Muscle layer of duodenum (tissue), 2 donors: ENCODE results near the gene NEURL1B.

Experiments used
- H3K27ac ChIP-seq: one replicate; pipeline ENCODE4 v1.7.0; 2013; ENCODE audit warnings: mild to moderate bottlenecking, low read length
- H3K27me3 ChIP-seq: one replicate; pipeline ENCODE4 v1.7.0; 2013; ENCODE audit warnings: low read depth, mild to moderate bottlenecking, control low read depth, low read length
- H3K36me3 ChIP-seq, 2 donors: one replicate each; pipeline ENCODE4 v1.7.0; 2013; ENCODE audit warnings: low read length in 2 of 2, control low read depth in 1 of 2, mild to moderate bottlenecking in 1 of 2; ENCODE audit not compliant: insufficient read depth in 2 of 2, control insufficient read depth in 1 of 2
- H3K4me1 ChIP-seq, 2 donors: one replicate each; pipeline ENCODE4 v1.7.0; 2013; ENCODE audit warnings: low read length in 2 of 2, mild to moderate bottlenecking in 2 of 2, control low read depth in 1 of 2, moderate library complexity in 1 of 2; ENCODE audit not compliant: insufficient read depth in 2 of 2, control insufficient read depth in 1 of 2
- H3K4me3 ChIP-seq, 2 donors: one replicate each; pipeline ENCODE4 v1.7.0; 2013; ENCODE audit warnings: low read length in 2 of 2, low read depth in 1 of 2, mild to moderate bottlenecking in 1 of 2
- H3K9me3 ChIP-seq, 2 donors: one replicate each; pipeline ENCODE4 v1.7.0; 2013; ENCODE audit warnings: low read length in 2 of 2, control low read depth in 1 of 2, mild to moderate bottlenecking in 1 of 2; ENCODE audit not compliant: control insufficient read depth in 1 of 2
- donor health status: healthy.

Gene NEURL1B

DNA sequence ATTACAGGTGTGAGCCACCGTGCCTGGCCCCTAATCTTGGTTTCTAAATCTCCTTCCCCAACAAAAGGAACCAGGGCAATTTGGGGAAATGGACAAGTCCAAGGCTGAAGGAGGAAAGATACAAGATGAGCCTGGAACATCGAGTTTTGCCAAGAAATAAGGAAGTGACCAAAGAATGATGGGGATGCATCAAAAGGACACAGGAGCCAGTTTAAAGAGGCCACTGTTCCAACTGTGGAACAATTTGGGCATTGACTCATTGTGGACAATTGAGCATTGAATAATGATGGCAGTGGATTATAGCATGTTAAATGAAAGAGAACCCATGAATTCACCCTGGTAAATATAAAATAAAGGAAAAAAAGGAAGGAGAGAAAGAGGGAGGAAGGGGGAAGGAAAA lies 82.4 kb downstream of the NEURL1B start:
- no peaks in the 10 kb centered on the region for H3K36me3 ChIP-seq
- no peak overlapping the region for H3K27ac ChIP-seq
- H3K4me1 ChIP-seq = peaks cover 0 to 8% of the 10 kb centered on the region in 2 donors
- no peak overlapping the region for H3K4me3 ChIP-seq
- H3K9me3 ChIP-seq = no peaks in the 10 kb centered on the region
- H3K27me3 ChIP-seq = no peaks in the 10 kb centered on the region

DNA sequence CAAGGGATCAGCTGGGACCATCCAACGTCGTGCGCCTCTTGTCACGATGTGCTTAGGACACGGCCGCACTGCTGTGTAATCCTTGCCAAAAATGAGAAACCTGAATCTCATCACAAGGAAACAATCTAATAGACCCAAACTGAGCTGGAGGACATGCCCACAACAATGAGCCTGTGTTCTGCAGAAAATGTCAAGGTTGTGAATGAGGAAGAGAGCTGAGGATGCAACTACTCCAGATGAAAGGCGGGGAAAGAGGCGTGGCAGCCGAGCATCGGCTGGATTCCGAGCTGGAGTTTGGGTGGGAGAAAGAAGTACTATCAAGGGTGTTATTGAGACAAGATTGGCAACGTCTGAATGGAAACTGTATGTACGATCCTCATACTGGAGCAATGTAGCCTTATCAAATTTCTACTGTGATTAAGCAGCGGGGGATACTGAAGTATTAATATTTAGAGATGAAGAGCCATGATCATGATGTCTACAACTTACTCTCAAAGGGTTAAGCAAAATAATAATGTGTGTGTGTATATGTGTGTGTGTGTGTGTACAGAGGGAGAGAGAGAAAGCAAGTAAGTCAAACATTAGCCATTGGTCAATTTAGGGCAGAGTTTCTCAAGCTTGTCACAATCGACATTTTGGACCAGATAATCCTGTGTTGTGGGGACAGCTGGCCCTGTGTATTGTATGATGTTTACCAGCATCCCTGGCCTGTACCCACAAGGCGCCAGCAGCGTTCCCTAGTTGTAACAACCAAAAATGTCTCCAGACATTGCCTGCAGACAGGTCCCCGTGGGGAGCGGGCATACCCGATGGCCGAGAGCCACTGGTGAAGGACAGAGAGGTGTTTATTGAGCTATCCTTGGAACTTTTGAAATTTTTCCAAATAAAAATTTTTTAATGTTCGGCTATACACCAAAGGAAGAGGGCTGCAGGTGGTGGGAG lies 83.5 kb downstream of the NEURL1B start:
- no peaks in the 10 kb centered on the region for H3K9me3 ChIP-seq
- H3K4me3 ChIP-seq = no peak overlapping the region
- no peaks in the 10 kb centered on the region for H3K36me3 ChIP-seq
- no peak overlapping the region for H3K27ac ChIP-seq
- peaks cover 0 to 8% of the 10 kb centered on the region in 2 donors for H3K4me1 ChIP-seq
- no peaks in the 10 kb centered on the region for H3K27me3 ChIP-seq

DNA sequence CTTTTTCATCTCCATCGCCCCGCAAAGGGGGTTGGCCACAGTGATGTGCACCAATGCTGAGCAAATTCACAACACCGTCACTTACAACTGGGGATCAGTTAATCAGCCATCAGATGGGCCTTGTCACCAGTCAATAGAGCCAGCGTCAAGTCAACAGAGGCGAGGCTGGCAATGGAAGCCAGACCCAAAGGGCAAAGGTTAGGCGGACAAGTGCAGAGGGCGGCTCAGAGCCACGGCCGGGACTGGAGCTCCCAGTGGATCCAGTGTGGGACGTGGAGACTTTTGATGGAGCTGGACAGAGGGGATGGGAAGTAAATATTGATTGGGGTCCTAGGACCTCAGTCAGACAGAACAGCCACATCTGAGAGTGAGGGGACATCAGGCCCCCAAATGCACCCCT lies 84.2 kb downstream of the NEURL1B start:
- H3K27ac ChIP-seq = no peak overlapping the region
- H3K4me1 ChIP-seq = peaks cover 0 to 8% of the 10 kb centered on the region in 2 donors
- H3K36me3 ChIP-seq = no peaks in the 10 kb centered on the region
- H3K27me3 ChIP-seq = no peaks in the 10 kb centered on the region
- H3K4me3 ChIP-seq = no peak overlapping the region
- H3K9me3 ChIP-seq = no peaks in the 10 kb centered on the region

GRCh38 chr5:172725785-172726184 lies 84.7 kb downstream of the NEURL1B start:
- H3K4me3 ChIP-seq = no peak overlapping the region
- no peaks in the 10 kb centered on the region for H3K27me3 ChIP-seq
- H3K4me1 ChIP-seq = peaks cover 0 to 8% of the 10 kb centered on the region in 2 donors
- no peaks in the 10 kb centered on the region for H3K36me3 ChIP-seq
- no peak overlapping the region for H3K27ac ChIP-seq
- no peaks in the 10 kb centered on the region for H3K9me3 ChIP-seq

DNA sequence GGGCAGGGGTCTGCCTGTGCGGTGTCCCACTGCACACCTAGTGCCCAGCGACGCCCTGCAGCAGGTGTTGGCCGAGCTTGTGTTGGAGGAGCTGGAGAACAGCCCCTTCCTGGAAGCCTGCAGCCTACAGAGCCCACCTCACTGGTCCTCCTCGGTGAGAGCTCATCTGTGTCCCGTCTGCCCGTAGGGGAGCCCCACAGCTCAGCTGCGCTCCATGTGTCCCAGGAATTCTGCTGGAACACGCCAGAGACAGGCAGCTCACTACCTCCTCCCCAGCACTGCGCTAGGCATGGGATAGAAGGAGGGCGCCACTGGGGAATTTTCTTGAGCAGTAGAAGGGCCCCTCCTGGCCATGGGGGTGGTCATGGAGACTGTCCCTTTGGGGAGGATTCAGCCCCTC lies 85.9 kb downstream of the NEURL1B start:
- Histone ChIP-seq H3K4me3 (no peak overlapping the region), H3K27ac (no peak overlapping the region), H3K9me3 (no peaks in the 10 kb centered on the region), H3K4me1 (peaks cover 0 to 3% of the 10 kb centered on the region in 2 donors), H3K36me3 (no peaks in the 10 kb centered on the region), H3K27me3 (no peaks in the 10 kb centered on the region)

- H3K4me3 ChIP-seq = no peak overlapping the region
- peaks cover under 1 to 5% of the 10 kb centered on the region in 2 donors for H3K4me1 ChIP-seq
- no peaks in the 10 kb centered on the region for H3K36me3 ChIP-seq
- no peaks in the 10 kb centered on the region for H3K9me3 ChIP-seq
- H3K27ac ChIP-seq = no peak overlapping the region
- H3K27me3 ChIP-seq = no peaks in the 10 kb centered on the region
Measured at GRCh38 chr5:172727551-172727950, 86.5 kb downstream of the NEURL1B start.

DNA sequence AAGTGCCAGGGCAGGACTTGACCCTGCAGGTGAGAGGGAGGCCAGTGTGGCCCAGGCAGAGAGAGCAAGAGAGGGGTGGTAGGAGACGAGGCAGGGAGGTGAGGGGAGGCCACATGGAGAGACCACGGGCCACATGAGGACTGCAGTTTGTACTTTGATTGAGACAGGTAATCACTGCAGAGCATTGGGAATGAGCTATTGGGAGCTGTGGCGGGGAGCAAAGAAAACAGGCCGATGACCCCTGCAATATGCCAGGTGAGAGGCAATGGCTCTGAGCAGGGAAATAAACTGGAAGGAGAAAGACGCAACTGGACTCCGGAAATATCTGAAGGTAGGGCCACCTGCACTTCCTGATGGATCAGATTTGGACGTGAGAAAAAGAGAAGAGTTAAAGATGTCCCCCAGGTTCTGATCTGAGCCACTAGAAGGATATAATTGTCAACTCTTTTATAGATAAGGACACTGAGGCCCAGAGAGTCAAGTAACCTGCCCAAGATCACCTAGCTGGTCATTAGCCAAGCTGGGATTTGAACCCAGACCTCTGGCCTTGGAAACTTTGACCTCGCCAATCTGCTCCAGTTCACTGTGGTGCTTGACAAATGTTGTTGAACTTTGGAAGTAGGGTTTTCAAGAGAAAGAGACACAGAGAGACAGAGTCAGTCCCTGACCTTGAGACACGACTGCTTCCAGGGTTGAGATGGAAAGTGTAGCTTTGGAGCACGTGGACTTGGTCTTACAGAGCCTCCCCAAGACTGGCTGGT lies 87.6 kb downstream of the NEURL1B start:
- H3K27ac ChIP-seq = no peak overlapping the region
- H3K4me3 ChIP-seq = no peak overlapping the region
- no peaks in the 10 kb centered on the region for H3K9me3 ChIP-seq
- H3K27me3 ChIP-seq = no peaks in the 10 kb centered on the region
- peaks cover 9 to 11% of the 10 kb centered on the region in 2 donors for H3K4me1 ChIP-seq
- no peaks in the 10 kb centered on the region for H3K36me3 ChIP-seq

DNA sequence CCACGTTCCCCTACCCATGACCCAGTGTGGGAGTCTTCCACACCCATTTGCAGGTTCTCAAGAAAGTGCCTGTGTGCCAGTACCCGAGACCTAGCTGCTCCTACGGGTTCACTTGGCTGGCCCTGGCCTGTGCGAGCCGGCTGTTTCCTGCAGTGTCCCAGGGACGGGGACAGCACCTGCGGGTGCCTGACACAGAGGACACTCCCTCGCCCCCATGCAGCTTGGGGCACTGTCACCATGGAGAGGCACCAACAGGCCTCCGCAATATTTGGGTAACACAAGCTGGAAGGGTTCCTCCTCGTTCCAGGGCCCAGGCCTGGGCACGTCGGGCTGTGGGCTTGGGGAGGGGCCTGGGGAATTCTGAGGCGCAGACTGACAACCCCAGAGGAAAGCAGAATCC lies 88.5 kb downstream of the NEURL1B start:
- no peak overlapping the region for H3K27ac ChIP-seq

GRCh38 chr5:172730222-172730621 lies 89.2 kb downstream of the NEURL1B start:
- Histone ChIP-seq H3K36me3 (no peaks in the 10 kb centered on the region), H3K27ac (no peak overlapping the region), H3K4me1 (peaks cover 10 to 14% of the 10 kb centered on the region in 2 donors), H3K27me3 (no peaks in the 10 kb centered on the region), H3K9me3 (no peaks in the 10 kb centered on the region), H3K4me3 (no peak overlapping the region)

More for the DNA sequence above, 88.5 kb downstream of the NEURL1B start:
- no peaks in the 10 kb centered on the region for H3K9me3 ChIP-seq
- no peaks in the 10 kb centered on the region for H3K36me3 ChIP-seq
- peaks cover 10 to 11% of the 10 kb centered on the region in 2 donors for H3K4me1 ChIP-seq
- H3K4me3 ChIP-seq = no peak overlapping the region
- H3K27me3 ChIP-seq = no peaks in the 10 kb centered on the region

GRCh38 chr5:172730981-172731679 lies 90.1 kb downstream of the NEURL1B start:
- Histone ChIP-seq H3K36me3 (no peaks in the 10 kb centered on the region), H3K27ac (no peak overlapping the region), H3K9me3 (no peaks in the 10 kb centered on the region), H3K4me3 (no peak overlapping the region), H3K4me1 (peaks cover 10 to 17% of the 10 kb centered on the region in 2 donors), H3K27me3 (no peaks in the 10 kb centered on the region)

- Histone ChIP-seq H3K27ac (peak overlapping the region; percentile 45), H3K27me3 (no peaks in the 10 kb centered on the region), H3K9me3 (no peaks in the 10 kb centered on the region), H3K4me3 (no peak overlapping the region), H3K36me3 (no peaks in the 10 kb centered on the region), H3K4me1 (peaks cover 10 to 17% of the 10 kb centered on the region in 2 donors)
Measured at GRCh38 chr5:172731680-172732074, 90.6 kb downstream of the NEURL1B start.
